ENCODE data around the gene CLTC. TPM values are rescaled to one million over a fixed set of nuclear protein-coding genes. Genes with fewer than 3 reads are reported as not detected.

Gene CLTC
- total and polyA plus RNA-seq, 2 donors (not counting 1 experiment from before 2014, with no cell fraction given) = 25.9 to 114 TPM

- H3K4me3 Mint-ChIP-seq = no peak overlapping the region
- no peaks in the 10 kb centered on the region for H3K9me3 Mint-ChIP-seq (ENCODE audit: insufficient read depth)
- DNase-seq (no peak), ATAC-seq (ENCODE audit: low read depth) (no peak)
- Histone ChIP-seq H3K79me2 (ENCODE audit: control insufficient read depth, insufficient read depth, low read length) (peaks cover 70% of the 10 kb centered on the region), H3K9ac (ENCODE audit: low read length) (no peak overlapping the region), H4K20me1 (ENCODE audit: control insufficient read depth, insufficient read depth, low read length, poor library complexity, severe bottlenecking) (peaks cover 17% of the 10 kb centered on the region), H3K9me3 (ENCODE audit: control extremely low read depth in 1 of 3, control insufficient read depth in 2 of 3, insufficient read depth in 1 of 3, low read length in 2 of 3) (no peaks in the 10 kb centered on the region), H2AFZ (ENCODE audit: insufficient read depth, low read depth, low read length, poor library complexity, severe bottlenecking) (no peak overlapping the region), H3K27me3 (replicated peaks in 1 of 4; ENCODE audit: control extremely low read depth in 1 of 4, control insufficient read depth in 3 of 4, insufficient read depth in 4 of 4, low read length in 3 of 4) (no peaks in the 10 kb centered on the region), H3K4me1 (ENCODE audit: control insufficient read depth in 2 of 2, insufficient read depth in 2 of 2, low read length in 2 of 2) (no peaks in the 10 kb centered on the region), H3K4me2 (replicated peaks; ENCODE audit: low read depth, low read length, poor library complexity, severe bottlenecking) (no peak overlapping the region), H3K36me3 (replicated peaks in 1 of 2; ENCODE audit: control extremely low read depth in 1 of 2, control insufficient read depth in 1 of 2, extremely low read depth in 1 of 2, insufficient read depth in 2 of 2, low read length in 1 of 2) (peaks cover 0 to 2% of the 10 kb centered on the region in 2 experiments), H3K4me3 (ENCODE audit: control extremely low read depth in 1 of 5, extremely low read depth in 1 of 5, insufficient read depth in 1 of 5, low read depth in 2 of 5, low read length in 4 of 5) (no peak overlapping the region), H3K27ac (ENCODE audit: low read length in 2 of 2) (no peak overlapping the region)
- CTCF ChIA-PET = no interaction called here
- no peaks in the 10 kb centered on the region for H3K27me3 Mint-ChIP-seq
- WGBS (ENCODE audit: insufficient coverage) = 100% methylated on average over 1 of the region's 4 CpGs
- TF ChIP-seq EZH2 (IDR thresholded peaks at IDR 0.05; ENCODE audit: borderline replicate concordance, insufficient read depth, low read depth, low read length, poor library complexity, severe bottlenecking) (no peak), CTCF (IDR thresholded peaks at IDR 0.05) (no peak)
- no peak overlapping the region for H3K27ac Mint-ChIP-seq
- intact Hi-C loops (cut with micrococcal nuclease) = no loop called here
- H3K4me1 Mint-ChIP-seq = peaks cover 5% of the 10 kb centered on the region
- POLR2A ChIA-PET = no interaction called here
These were observed 102.9 kb downstream of the CLTC start for GRCh38 chr17:59722623-59723022.

GRCh38 chr17:59723041-59723440 lies 103.3 kb downstream of the CLTC start:
- 71% methylated on average over 1 of the region's 1 CpG for WGBS (ENCODE audit: insufficient coverage)
- H3K27ac Mint-ChIP-seq = no peak overlapping the region

More at GRCh38 chr17:59723041-59723440, 103.3 kb downstream of the CLTC start:
- Histone ChIP-seq H3K27ac (ENCODE audit: low read length in 2 of 2) (no peak overlapping the region), H3K4me1 (ENCODE audit: control insufficient read depth in 2 of 2, insufficient read depth in 2 of 2, low read length in 2 of 2) (no peaks in the 10 kb centered on the region), H3K36me3 (replicated peaks in 1 of 2; ENCODE audit: control extremely low read depth in 1 of 2, control insufficient read depth in 1 of 2, extremely low read depth in 1 of 2, insufficient read depth in 2 of 2, low read length in 1 of 2) (peaks cover 0 to 2% of the 10 kb centered on the region in 2 experiments), H3K27me3 (replicated peaks in 1 of 4; ENCODE audit: control extremely low read depth in 1 of 4, control insufficient read depth in 3 of 4, insufficient read depth in 4 of 4, low read length in 3 of 4) (no peaks in the 10 kb centered on the region), H2AFZ (ENCODE audit: insufficient read depth, low read depth, low read length, poor library complexity, severe bottlenecking) (no peak overlapping the region), H3K9ac (ENCODE audit: low read length) (no peak overlapping the region), H4K20me1 (ENCODE audit: control insufficient read depth, insufficient read depth, low read length, poor library complexity, severe bottlenecking) (peaks cover 17% of the 10 kb centered on the region), H3K4me2 (replicated peaks; ENCODE audit: low read depth, low read length, poor library complexity, severe bottlenecking) (no peak overlapping the region), H3K79me2 (ENCODE audit: control insufficient read depth, insufficient read depth, low read length) (peaks cover 66% of the 10 kb centered on the region), H3K4me3 (ENCODE audit: control extremely low read depth in 1 of 5, extremely low read depth in 1 of 5, insufficient read depth in 1 of 5, low read depth in 2 of 5, low read length in 4 of 5) (no peak overlapping the region), H3K9me3 (ENCODE audit: control extremely low read depth in 1 of 3, control insufficient read depth in 2 of 3, insufficient read depth in 1 of 3, low read length in 2 of 3) (no peaks in the 10 kb centered on the region)
- Mint-ChIP-seq H3K4me3 (no peak overlapping the region), H3K9me3 (ENCODE audit: insufficient read depth) (no peaks in the 10 kb centered on the region), H3K4me1 (peaks cover 5% of the 10 kb centered on the region), H3K27me3 (no peaks in the 10 kb centered on the region)
- ATAC-seq (ENCODE audit: low read depth) (no peak), DNase-seq (no peak)
- ChIA-PET POLR2A (no interaction called here), CTCF (no interaction called here)
- intact Hi-C loops (cut with micrococcal nuclease) = no loop called here
- TF ChIP-seq CTCF (IDR thresholded peaks at IDR 0.05) (no peak), EZH2 (IDR thresholded peaks at IDR 0.05; ENCODE audit: borderline replicate concordance, insufficient read depth, low read depth, low read length, poor library complexity, severe bottlenecking) (no peak)
